HG02623 (cell line): ENCODE results near the gene ICA1L.
"Not testable (repeated sequence)": the region's sequence is repeated elsewhere in the genome, so short reads cannot be mapped to it uniquely, and the experiment has no call there.

Experiments used
- ATAC-seq: cut with Tn5 transposase; IDR thresholded peaks from one replicate; pipeline ENCODE4 v1.9.1; 2021; ENCODE audit warnings: moderate library complexity; ENCODE audit not compliant: unreplicated experiment

The ICA1L gene

DNA sequence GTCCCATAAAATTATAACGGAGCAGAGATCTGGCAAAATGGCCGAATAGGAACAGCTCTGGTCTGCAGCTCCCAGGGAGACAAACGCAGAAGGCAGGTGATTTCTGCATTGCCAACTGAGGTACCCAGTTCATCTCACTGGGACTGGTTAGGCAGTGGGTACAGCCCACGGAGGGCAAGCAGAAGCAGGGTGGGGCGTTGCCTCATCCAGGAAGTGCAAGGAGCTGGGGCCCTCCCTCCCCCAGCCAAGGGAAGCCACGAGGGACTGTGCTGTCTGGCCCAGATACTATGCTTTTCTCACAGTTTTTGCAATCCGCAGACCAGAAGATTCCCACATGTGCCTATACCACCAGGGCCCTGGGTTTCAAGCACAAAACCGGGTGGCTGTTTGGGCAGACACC, 22.8 kb downstream of the ICA1L start:
- no peak for ATAC-seq

DNA sequence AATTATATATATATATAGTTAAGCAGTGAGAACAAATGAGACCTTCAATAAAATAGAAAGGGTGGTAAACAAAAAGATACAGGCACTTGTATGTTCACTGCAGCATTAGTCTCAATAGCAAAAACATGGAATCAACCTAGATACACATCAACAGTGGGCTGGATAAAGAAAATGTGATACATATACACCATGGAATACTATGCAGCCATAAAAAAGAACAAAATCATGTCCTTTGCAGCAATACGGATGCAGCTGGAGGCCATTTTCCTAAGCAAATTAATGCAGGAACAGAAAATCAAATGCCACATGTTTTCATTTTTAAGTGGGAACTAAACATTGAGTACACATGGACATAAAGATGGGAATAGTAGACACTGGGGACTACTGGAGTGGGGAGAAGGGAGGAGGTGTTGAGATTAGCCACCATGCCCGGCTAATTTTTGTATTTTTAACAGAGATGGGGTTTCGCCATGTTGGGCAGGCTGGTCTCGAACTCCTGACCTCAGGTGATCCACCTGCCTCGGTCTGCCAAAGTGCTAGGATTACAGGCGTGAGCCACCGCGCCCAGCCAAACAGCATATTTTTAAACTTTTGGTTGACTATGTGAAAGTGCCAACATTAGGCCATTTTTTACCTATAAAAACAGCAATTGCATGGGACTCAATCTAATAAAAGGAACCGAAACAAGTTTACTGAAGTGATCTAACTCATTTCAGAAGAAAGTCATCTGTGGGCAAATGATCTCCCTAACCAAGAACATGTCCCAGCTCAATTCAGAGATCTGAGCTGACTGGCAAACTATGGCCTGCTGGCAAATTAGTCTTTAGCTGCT, 23.7 kb downstream of the ICA1L start:
- ATAC-seq: no peak

DNA sequence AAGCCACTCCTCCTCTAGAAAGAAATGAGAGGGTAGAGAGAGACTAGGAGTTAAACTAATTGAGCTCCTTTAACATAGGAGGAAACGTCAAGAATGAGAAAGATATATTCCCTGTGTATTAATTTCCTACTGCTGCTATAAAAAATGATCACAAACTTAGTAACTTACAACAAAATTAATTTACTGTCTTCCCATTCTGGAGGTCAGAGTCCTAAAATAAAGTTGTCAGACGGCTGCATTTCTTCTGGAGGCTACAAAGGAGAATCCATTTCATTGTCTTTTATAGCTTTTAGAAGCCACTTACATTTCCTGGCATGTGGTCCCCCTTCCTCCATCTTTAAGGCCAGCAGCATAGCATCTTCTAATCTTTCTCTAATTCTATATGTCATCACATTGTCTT, 26.9 kb downstream of the ICA1L start:
- no peak for ATAC-seq

GRCh38 chr2:202842690-202843089, 28.9 kb downstream of the ICA1L start:
- no peak for ATAC-seq

DNA sequence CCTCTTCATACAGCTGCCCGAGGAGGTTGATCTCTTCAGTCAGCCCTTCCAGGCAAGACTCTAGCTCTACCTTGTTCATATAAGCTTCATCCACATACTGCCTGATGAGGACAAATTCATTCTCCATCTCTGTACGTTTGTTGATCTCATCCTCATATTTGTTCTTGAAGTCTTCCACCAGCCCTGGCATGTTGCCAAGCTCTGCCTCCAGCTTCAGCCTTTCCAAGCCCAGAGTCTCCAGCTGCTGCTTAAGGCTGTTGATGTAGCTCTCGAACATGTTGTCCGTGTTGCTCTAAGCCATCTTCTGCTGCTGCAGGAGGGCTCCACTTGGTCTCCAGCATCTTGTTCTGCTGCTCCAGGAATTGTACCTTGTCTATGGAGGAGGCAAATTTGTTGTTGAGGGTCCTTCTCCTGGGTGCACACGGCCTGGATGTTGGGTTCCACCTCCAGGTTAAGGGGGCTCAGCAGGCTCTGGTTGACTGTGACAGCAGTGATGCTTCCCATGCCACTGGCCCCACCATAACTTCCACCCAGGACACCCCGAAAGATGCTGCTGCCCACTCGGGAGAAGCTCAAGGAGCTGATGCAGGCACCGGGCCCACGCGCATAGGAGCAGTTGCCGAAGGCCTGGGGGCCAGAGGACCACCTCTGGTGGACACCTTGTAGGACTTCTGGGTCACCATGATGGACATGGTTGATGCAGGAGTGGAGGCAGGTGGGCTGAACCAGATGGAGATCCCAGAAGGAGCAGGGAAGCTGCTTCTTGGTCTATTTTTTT, 30.3 kb downstream of the ICA1L start:
- no peak for ATAC-seq

- ATAC-seq: no peak
Observed at GRCh38 chr2:202831242-202832220, 40.0 kb downstream of the ICA1L start.

- no peak for ATAC-seq
Observed at GRCh38 chr2:202824901-202825300, 46.7 kb downstream of the ICA1L start.

GRCh38 chr2:202822411-202822810, 49.2 kb downstream of the ICA1L start:
- ATAC-seq: no peak

- ATAC-seq: no peak
Observed at GRCh38 chr2:202821206-202822160, 50.1 kb downstream of the ICA1L start.

GRCh38 chr2:202818321-202818720, 53.2 kb downstream of the ICA1L start:
- no peak for ATAC-seq

- no peak for ATAC-seq
Observed at GRCh38 chr2:202817771-202818170, 53.8 kb downstream of the ICA1L start.

- no peak for ATAC-seq
Observed at GRCh38 chr2:202815548-202816360, 55.8 kb downstream of the ICA1L start.

GRCh38 chr2:202814226-202814625, 57.3 kb downstream of the ICA1L start:
- no peak for ATAC-seq

DNA sequence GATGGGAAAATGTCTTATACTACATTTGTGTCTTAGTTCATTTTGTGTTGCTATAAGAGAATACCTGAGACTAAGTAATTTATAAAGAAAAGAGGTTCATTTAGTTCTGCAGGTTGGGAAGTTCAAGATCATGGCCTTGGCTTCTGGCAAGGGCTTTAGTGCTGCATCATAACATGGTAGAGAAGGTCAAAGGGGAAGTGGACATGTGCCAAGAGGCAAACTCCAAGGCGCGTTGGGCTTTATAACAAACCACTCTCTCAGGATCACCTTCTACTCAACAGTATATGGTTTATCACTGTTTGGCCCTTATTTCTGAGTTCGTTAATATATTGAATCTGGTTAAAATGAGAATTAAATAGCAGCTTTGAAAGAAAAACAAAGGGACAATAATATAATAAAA, 58.2 kb downstream of the ICA1L start:
- ATAC-seq: no peak

DNA sequence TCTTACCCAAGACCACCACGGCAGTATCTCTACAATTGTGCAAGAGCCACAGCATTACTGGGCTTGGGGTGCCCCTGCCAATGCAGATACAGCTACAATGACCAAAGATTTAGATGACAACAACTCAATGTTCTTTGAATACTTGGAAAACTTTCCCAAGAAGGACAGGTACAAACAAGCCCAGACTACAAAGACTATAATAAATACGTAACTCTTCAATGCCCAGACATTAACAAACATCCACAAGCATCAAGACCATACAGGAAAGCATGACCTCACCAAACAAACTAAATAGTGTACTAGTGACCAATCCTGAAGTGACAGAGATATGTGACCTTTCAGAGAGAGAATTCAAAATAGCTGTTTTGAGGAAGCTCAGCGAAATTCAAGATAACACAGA, 62.8 kb downstream of the ICA1L start:
- ATAC-seq: no peak

GRCh38 chr2:202807431-202808138, 64.0 kb downstream of the ICA1L start:
- not testable (repeated sequence) for ATAC-seq

- ATAC-seq: not testable (repeated sequence)
Observed at GRCh38 chr2:202805911-202806310, 65.7 kb downstream of the ICA1L start.

GRCh38 chr2:202797944-202798343, 73.6 kb downstream of the ICA1L start:
- ATAC-seq: no peak
